PFSK-1 (cell line): ENCODE measurements around the gene MCHR1.

Source experiments
- POLR2AphosphoS5 ChIP-seq: IDR thresholded peaks from 2 replicates; pipeline ENCODE4 v1.6.1; 2012; ENCODE audit warnings: low read depth, mild to moderate bottlenecking, control low read depth, low read length, moderate library complexity
- SIN3A ChIP-seq: IDR thresholded peaks from 2 replicates; pipeline ENCODE4 v1.6.1; 2012; ENCODE audit warnings: mild to moderate bottlenecking, low read length, moderate library complexity, borderline replicate concordance; ENCODE audit not compliant: insufficient read depth
- TAF1 ChIP-seq: IDR thresholded peaks from 2 replicates; pipeline ENCODE4 v1.6.1; 2012; ENCODE audit warnings: low read length, control low read depth, borderline replicate concordance; ENCODE audit not compliant: insufficient read depth
- TF ChIP-seq, protein P1 (sequence below), 2 experiments: IDR thresholded peaks; 2 replicates each; pipeline versions ENCODE4 v1.6.1 to v1.8.0; 2011 to 2012; ENCODE audit warnings: low read depth in 2 of 2, low read length in 2 of 2, control low read depth in 1 of 2, inconsistent platforms in 1 of 2, mild to moderate bottlenecking in 1 of 2, moderate library complexity in 1 of 2; ENCODE audit not compliant: insufficient read depth in 1 of 2

DNA sequence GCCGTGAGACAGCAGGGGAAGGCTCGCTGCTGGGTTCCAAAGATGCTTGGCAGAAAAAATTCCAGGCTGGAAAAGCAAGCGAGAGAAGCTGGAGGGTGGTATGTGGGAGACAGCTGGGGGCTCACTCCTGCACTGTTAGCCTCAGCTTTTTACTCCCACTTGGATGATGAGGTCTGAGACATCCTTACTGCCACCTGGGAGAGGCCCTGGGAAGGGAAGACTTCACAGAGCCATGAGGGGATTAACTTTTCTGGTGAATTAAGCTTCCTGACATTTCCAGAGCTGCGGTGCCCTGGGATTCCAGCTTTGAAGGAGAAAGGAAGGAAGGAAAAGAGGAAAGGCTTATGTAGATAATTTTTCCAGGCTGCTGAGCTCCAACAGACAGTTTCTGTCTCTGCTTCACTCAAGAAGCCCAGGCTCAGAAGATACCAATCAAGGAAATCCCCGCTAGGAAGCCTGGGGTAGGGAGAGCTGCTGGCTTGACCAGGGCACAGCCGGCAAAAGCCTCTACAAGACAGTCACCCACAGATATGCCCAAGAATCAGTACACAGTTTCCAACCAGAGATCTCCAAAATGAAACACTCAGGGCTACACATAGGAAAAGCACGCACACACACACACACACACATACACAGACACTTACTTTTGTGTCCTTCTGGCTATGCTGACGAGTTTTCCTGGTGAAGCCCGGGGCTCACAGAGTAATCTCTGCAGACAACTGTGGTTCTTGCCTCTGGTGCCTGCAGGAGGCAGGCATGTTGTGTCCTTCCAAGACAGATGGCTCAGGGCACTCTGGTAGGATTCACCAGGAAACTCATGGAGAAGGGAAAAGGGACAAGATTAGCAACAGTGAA, 907 bp downstream of the MCHR1 start:
- TF ChIP-seq, protein P1, sequence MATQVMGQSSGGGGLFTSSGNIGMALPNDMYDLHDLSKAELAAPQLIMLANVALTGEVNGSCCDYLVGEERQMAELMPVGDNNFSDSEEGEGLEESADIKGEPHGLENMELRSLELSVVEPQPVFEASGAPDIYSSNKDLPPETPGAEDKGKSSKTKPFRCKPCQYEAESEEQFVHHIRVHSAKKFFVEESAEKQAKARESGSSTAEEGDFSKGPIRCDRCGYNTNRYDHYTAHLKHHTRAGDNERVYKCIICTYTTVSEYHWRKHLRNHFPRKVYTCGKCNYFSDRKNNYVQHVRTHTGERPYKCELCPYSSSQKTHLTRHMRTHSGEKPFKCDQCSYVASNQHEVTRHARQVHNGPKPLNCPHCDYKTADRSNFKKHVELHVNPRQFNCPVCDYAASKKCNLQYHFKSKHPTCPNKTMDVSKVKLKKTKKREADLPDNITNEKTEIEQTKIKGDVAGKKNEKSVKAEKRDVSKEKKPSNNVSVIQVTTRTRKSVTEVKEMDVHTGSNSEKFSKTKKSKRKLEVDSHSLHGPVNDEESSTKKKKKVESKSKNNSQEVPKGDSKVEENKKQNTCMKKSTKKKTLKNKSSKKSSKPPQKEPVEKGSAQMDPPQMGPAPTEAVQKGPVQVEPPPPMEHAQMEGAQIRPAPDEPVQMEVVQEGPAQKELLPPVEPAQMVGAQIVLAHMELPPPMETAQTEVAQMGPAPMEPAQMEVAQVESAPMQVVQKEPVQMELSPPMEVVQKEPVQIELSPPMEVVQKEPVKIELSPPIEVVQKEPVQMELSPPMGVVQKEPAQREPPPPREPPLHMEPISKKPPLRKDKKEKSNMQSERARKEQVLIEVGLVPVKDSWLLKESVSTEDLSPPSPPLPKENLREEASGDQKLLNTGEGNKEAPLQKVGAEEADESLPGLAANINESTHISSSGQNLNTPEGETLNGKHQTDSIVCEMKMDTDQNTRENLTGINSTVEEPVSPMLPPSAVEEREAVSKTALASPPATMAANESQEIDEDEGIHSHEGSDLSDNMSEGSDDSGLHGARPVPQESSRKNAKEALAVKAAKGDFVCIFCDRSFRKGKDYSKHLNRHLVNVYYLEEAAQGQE (IDR thresholded peaks at IDR 0.05; ENCODE audit: insufficient read depth in 1 of 2, low read depth in 2 of 2, low read length in 2 of 2): no peak
- TF ChIP-seq POLR2AphosphoS5 (no peak), TAF1 (no peak), SIN3A (no peak)
